GM12878 (cell line): ENCODE measurements around the gene SEPHS2. TPM values are rescaled to one million over a fixed set of nuclear protein-coding genes. Genes with fewer than 3 reads are reported as not detected.
A peak's percentile ranks its signal among the peaks of the same experiment; 100 is the strongest.

Experiments
- CBX5 ChIP-seq: sonication (generic); IDR thresholded peaks from 2 replicates; pipeline ENCODE4 v1.6.1; 2016; ENCODE audit warnings: low read depth, moderate library complexity, mild to moderate bottlenecking, inconsistent platforms
- CREB1 ChIP-seq: IDR thresholded peaks from 2 replicates; pipeline ENCODE4 v1.6.1; 2012; ENCODE audit warnings: low read depth, mild to moderate bottlenecking, inconsistent platforms
- FOXK2 ChIP-seq: fragments of 450-650 bp; IDR thresholded peaks from 2 replicates; pipeline ENCODE4 v1.6.1; 2017; ENCODE audit warnings: mild to moderate bottlenecking, moderate library complexity
- FOXM1 ChIP-seq: IDR thresholded peaks from 2 replicates; pipeline ENCODE4 v1.6.1; 2012; ENCODE audit warnings: low read depth, mild to moderate bottlenecking, inconsistent platforms, low read length, moderate library complexity
- IRF4 ChIP-seq: IDR thresholded peaks from 2 replicates; pipeline ENCODE4 v1.6.1; 2011; ENCODE audit warnings: low read depth, low read length
- JUND ChIP-seq: IDR thresholded peaks from 2 replicates; pipeline ENCODE4 v1.6.1; 2012; ENCODE audit warnings: low read depth, mild to moderate bottlenecking, low read length, improper control_type of control experiment, moderate library complexity
- KAT2A ChIP-seq: conservative IDR thresholded peaks from 2 replicates; pipeline ENCODE4 v1.6.1; 2011; ENCODE audit warnings: low read depth, low read length; ENCODE audit not compliant: control insufficient read depth
- MTA2 ChIP-seq: fragments of 450-650 bp; IDR thresholded peaks from 2 replicates; pipeline ENCODE4 v1.6.1; 2016; ENCODE audit warnings: low read depth, mild to moderate bottlenecking, moderate library complexity
- MXI1 ChIP-seq: fragments of 150-350 bp; IDR thresholded peaks from 2 replicates; pipeline ENCODE4 v1.6.1; 2011; ENCODE audit warnings: low read depth, mild to moderate bottlenecking, inconsistent platforms, low read length, improper control_type of control experiment
- MYB ChIP-seq: fragments of 150-350 bp; IDR thresholded peaks from 2 replicates; pipeline ENCODE4 v1.6.1; 2014; ENCODE audit warnings: mild to moderate bottlenecking, low read depth, low read length, borderline replicate concordance
- NBN ChIP-seq: fragments of 450-650 bp; IDR thresholded peaks from 2 replicates; pipeline ENCODE4 v1.6.1; 2016
- NFYB ChIP-seq: IDR thresholded peaks from 2 replicates; pipeline ENCODE4 v1.6.1; 2011; ENCODE audit warnings: low read depth, mild to moderate bottlenecking, low read length, improper control_type of control experiment, moderate library complexity; ENCODE audit not compliant: insufficient read depth
- POLR2AphosphoS2 ChIP-seq: IDR thresholded peaks from 2 replicates; pipeline ENCODE4 v1.6.1; 2011; ENCODE audit warnings: low read depth, mild to moderate bottlenecking, low read length, improper control_type of control experiment, moderate library complexity
- RAD51 ChIP-seq: fragments of 450-650 bp; IDR thresholded peaks from 2 replicates; pipeline ENCODE4 v1.6.1; 2016; ENCODE audit warnings: moderate library complexity, mild to moderate bottlenecking, inconsistent platforms
- RB1 ChIP-seq: fragments of 450-650 bp; formaldehyde crosslinking; IDR thresholded peaks from 2 replicates; pipeline ENCODE4 v1.6.1; 2017; ENCODE audit warnings: mild to moderate bottlenecking, borderline replicate concordance
- RCOR1 ChIP-seq: conservative IDR thresholded peaks from 2 replicates; pipeline ENCODE4 v1.6.1; 2012; ENCODE audit warnings: low read depth, low read length, improper control_type of control experiment
- RUNX3 ChIP-seq: IDR thresholded peaks from 2 replicates; pipeline ENCODE4 v1.6.1; 2012; ENCODE audit warnings: low read length, inconsistent platforms
- SIN3A ChIP-seq: IDR thresholded peaks from 2 replicates; pipeline ENCODE4 v1.6.1; 2012; ENCODE audit warnings: low read depth, low read length, improper control_type of control experiment
- SMC3 ChIP-seq: IDR thresholded peaks from 2 replicates; pipeline ENCODE4 v1.6.1; 2011; ENCODE audit warnings: low read length, improper control_type of control experiment, borderline replicate concordance
- ZBED1 ChIP-seq: IDR thresholded peaks from 2 replicates; pipeline ENCODE4 v1.6.1; 2016; ENCODE audit warnings: borderline replicate concordance
- ZNF207 ChIP-seq: fragments of 450-650 bp; IDR thresholded peaks from 2 replicates; pipeline ENCODE4 v1.6.1; 2014; ENCODE audit warnings: antibody characterized with exemption, mild to moderate bottlenecking, borderline replicate concordance
- ZNF274 ChIP-seq: IDR thresholded peaks from one replicate; pipeline ENCODE4 v1.8.0; 2011; ENCODE audit not compliant: insufficient read length, insufficient read depth
- polyA plus RNA-seq, 11 experiments: library from polyadenylated mRNA; depleted of rRNA in 4 of 11; unstranded in 6 of 11; stranded (reverse) in 5 of 11; fragments of >200 nt; fragmentation: Nextera tagmentation in 4 of 11; fragmentation: Illumina TruSeq in 1 of 11; extraction: Ambion mirVana in 4 of 11; extraction: Trizol in 1 of 11; gene quantifications; 1 replicate in 1 of 11; 2 replicates in 10 of 11; pipeline versions ENCODE4 v1.2.1 to v1.2.3, GENCODE V29; 2011 to 2016; ENCODE audit warnings: inconsistent platforms in 2 of 11, missing spikeins in 2 of 11, low read depth in 1 of 11
- total RNA-seq, 4 experiments: library from RNA; depleted of rRNA in 3 of 4; stranded (reverse); fragments of >200 nt in 3 of 4; fragmentation: Illumina TruSeq in 1 of 4; extraction: Trizol in 1 of 4; gene quantifications; 2 replicates each; pipeline versions ENCODE4 v1.2.1 to v1.2.3, GENCODE V29; 2013 to 2021
- TF ChIP-seq, protein P1 (sequence below), 3 experiments: IDR thresholded peaks in 2 of 3; conservative IDR thresholded peaks in 1 of 3; 2 replicates each; pipeline ENCODE4 v1.5.1; 2011; ENCODE audit warnings: low read depth in 3 of 3, low read length in 3 of 3, mild to moderate bottlenecking in 3 of 3, control low read depth in 2 of 3, moderate library complexity in 2 of 3, inconsistent platforms in 1 of 3, mixed read lengths in 1 of 3; ENCODE audit not compliant: control insufficient read depth in 2 of 3, insufficient read depth in 1 of 3; ENCODE audit errors: extremely low read depth in 1 of 3
- TF ChIP-seq, protein P2 (sequence below): fragments of 450-650 bp; IDR thresholded peaks from 2 replicates; pipeline ENCODE4 v1.6.1; 2017; ENCODE audit warnings: low read depth, mild to moderate bottlenecking, moderate library complexity
- TF ChIP-seq, protein P3 (sequence below): fragments of 450-650 bp; IDR thresholded peaks from 2 replicates; pipeline ENCODE4 v1.6.1; 2016; ENCODE audit warnings: mild to moderate bottlenecking
- TF ChIP-seq, protein P4 (sequence below): IDR thresholded peaks from 2 replicates; pipeline ENCODE4 v1.6.1; 2011; ENCODE audit warnings: borderline replicate concordance, low read depth, mild to moderate bottlenecking, moderate library complexity, mixed read lengths, low read length; ENCODE audit not compliant: insufficient read depth; ENCODE audit errors: extremely low read length

Gene SEPHS2
- total and polyA plus RNA-seq, 10 of the 15 experiments (the other 5 are each of a cell fraction or from before 2014, with no cell fraction given), result 21.6 to 99.8 (median 72.9) TPM

DNA sequence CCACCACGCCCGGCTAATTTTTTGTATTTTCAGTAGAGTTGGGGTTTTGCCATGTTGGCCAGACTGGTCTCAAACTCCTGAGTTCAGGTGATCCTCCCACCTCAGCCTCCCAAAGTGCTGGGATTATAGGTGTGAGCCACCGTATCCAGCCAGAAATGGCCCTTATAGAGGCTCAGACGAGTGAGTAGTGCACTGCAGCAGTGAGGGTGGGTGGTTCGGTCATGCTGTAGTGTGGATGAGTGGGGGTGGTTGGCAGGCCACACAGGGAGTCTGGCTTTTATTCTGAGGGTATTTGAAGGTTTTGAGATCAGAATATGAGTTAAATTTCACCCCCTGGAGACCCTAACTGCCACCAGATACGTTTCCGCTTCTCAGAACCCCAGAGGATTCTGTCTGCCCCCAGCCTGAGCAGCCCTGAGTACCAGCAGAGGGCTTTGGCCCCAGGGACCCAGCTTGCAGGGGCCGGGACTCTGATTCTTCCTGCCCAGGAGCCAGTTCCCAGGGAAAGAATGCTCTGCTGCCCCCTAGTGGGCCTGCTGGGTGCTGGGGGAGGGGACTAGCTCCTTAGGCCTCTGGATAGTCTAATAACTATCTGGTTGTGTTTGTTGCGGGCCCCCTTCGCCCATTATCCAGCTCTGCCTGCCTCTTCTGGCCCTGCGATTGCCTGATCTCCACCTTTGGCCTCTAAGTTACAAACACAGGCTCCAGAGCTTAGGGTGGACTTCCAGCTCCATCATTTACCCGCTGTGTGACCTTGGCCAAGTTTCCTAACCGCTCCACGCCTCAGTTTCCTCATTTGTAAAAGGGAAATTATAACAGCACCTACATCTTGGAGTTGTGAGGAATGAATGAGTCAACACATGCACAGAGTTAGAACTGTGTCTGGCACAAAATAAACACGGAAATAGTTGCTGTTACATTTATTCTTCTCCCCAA lies 36.3 kb downstream of the SEPHS2 start (continued):
- TF ChIP-seq RCOR1 (no peak), NFYB (no peak), POLR2AphosphoS2 (no peak), CREB1 (no peak), MYB (no peak), MXI1 (no peak), MTA2 (no peak), ZNF274 (no peak), RB1 (peak; percentile 69; the same call in 1 of the 2 replicates), RUNX3 (0 out of 2 replicates have a peak, but pooled peaks have one; percentile 15), IRF4 (no peak), FOXK2 (no peak), NBN (no peak), SIN3A (no peak), RAD51 (no peak), FOXM1 (peak; percentile 56; the same call in 1 of the 2 replicates), JUND (no peak), ZBED1 (no peak), CBX5 (no peak), ZNF207 (peak; percentile 54; the same call in 1 of the 2 replicates), SMC3 (peak; percentile 74), KAT2A (no peak)
- TF ChIP-seq, protein P1, sequence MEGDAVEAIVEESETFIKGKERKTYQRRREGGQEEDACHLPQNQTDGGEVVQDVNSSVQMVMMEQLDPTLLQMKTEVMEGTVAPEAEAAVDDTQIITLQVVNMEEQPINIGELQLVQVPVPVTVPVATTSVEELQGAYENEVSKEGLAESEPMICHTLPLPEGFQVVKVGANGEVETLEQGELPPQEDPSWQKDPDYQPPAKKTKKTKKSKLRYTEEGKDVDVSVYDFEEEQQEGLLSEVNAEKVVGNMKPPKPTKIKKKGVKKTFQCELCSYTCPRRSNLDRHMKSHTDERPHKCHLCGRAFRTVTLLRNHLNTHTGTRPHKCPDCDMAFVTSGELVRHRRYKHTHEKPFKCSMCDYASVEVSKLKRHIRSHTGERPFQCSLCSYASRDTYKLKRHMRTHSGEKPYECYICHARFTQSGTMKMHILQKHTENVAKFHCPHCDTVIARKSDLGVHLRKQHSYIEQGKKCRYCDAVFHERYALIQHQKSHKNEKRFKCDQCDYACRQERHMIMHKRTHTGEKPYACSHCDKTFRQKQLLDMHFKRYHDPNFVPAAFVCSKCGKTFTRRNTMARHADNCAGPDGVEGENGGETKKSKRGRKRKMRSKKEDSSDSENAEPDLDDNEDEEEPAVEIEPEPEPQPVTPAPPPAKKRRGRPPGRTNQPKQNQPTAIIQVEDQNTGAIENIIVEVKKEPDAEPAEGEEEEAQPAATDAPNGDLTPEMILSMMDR (IDR thresholded peaks at IDR 0.05 in 2 of 3, conservative IDR thresholded peaks at IDR 0.05 in 1 of 3; ENCODE audit: control insufficient read depth in 2 of 3, extremely low read depth in 1 of 3, insufficient read depth in 1 of 3, low read depth in 3 of 3, low read length in 3 of 3), result peak; percentile 96 to 97 (median 97)
- TF ChIP-seq, protein P2, sequence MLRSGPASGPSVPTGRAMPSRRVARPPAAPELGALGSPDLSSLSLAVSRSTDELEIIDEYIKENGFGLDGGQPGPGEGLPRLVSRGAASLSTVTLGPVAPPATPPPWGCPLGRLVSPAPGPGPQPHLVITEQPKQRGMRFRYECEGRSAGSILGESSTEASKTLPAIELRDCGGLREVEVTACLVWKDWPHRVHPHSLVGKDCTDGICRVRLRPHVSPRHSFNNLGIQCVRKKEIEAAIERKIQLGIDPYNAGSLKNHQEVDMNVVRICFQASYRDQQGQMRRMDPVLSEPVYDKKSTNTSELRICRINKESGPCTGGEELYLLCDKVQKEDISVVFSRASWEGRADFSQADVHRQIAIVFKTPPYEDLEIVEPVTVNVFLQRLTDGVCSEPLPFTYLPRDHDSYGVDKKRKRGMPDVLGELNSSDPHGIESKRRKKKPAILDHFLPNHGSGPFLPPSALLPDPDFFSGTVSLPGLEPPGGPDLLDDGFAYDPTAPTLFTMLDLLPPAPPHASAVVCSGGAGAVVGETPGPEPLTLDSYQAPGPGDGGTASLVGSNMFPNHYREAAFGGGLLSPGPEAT, result 0 out of 2 replicates have a peak, but pooled peaks have one; percentile 48
- TF ChIP-seq, protein P3, sequence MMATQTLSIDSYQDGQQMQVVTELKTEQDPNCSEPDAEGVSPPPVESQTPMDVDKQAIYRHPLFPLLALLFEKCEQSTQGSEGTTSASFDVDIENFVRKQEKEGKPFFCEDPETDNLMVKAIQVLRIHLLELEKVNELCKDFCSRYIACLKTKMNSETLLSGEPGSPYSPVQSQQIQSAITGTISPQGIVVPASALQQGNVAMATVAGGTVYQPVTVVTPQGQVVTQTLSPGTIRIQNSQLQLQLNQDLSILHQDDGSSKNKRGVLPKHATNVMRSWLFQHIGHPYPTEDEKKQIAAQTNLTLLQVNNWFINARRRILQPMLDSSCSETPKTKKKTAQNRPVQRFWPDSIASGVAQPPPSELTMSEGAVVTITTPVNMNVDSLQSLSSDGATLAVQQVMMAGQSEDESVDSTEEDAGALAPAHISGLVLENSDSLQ, result no peak
- TF ChIP-seq, protein P4, sequence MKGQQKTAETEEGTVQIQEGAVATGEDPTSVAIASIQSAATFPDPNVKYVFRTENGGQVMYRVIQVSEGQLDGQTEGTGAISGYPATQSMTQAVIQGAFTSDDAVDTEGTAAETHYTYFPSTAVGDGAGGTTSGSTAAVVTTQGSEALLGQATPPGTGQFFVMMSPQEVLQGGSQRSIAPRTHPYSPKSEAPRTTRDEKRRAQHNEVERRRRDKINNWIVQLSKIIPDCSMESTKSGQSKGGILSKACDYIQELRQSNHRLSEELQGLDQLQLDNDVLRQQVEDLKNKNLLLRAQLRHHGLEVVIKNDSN, result no peak
